Stimulated activated CD8-positive, alpha-beta memory T cell treated with anti-CD3 and anti-CD28 coated beads, Interleukin-12 subunit alpha, Interleukin-12 subunit beta, amount 100 ng/mL, for 24 hours (primary cell): Measurements from ENCODE around the gene PDPR.
"Not testable (repeated sequence)": the region's sequence is repeated elsewhere in the genome, so short reads cannot be mapped to it uniquely, and the experiment has no call there.

ENCODE experiments used
- DNase-seq: peaks from one replicate; pipeline ENCODE4 v3.0.0-alpha.2; 2020; ENCODE audit errors: extremely low read depth

PDPR gene

GRCh38 chr16:70128844-70129243 lies 14.7 kb downstream of the PDPR start:
- not testable (repeated sequence) for DNase-seq

- not testable (repeated sequence) for DNase-seq
Observed at GRCh38 chr16:70135796-70136195, 21.7 kb downstream of the PDPR start.

- DNase-seq = not testable (repeated sequence)
Observed at GRCh38 chr16:70136595-70136994, 22.5 kb downstream of the PDPR start.

- DNase-seq = not testable (repeated sequence)
Observed at GRCh38 chr16:70142739-70143138, 28.6 kb downstream of the PDPR start.

DNA sequence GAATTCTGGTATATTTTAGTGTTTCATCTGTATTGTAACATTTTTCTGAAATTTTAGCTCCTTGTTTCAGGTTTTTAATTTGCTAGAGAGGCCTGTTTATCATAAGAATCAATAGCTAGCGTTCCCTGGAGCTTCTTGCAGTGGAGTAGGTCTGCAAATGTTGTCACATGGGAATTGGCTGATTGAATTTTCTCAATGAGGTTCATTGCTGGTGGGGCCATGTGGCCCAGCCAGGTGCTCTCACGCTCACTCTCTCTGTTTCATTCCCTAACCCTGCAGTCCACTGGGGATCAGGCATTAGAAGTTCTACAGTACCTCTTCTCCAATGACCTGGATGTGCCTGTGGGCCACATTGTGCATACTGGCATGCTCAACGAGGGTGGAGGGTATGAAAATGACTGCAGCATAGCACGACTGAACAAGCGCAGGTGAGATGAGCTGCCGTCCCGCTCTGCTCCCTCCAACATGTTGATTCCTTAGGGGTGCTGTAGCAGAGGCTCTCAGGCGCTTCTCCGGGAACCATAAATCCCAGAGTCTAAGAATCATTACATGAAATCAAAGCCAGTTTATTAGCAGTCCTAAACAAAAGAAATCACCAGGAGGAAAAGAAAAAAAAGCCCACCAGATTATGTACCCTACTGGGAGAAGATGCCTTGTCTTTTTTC lies 29.2 kb downstream of the PDPR start:
- not testable (repeated sequence) for DNase-seq

GRCh38 chr16:70147853-70148252 lies 33.7 kb downstream of the PDPR start:
- not testable (repeated sequence) for DNase-seq

DNA sequence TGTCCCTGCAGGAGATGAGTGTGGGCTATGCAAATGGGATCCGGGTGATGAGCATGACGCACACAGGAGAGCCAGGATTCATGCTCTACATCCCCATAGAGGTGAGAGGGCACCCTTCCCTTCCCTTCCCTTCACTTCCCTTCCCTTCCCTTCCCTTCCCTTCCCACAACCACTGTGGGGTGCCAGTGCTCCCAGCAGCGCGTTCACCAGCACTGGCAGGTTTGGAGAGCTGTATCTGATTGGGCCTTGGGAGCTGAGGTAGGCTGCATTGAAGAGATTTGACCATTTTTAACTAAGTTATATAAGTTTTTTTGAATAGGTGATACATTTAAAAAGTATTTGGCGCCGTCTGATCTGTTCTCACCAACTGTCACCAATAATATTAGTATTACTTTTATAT lies 34.3 kb downstream of the PDPR start:
- not testable (repeated sequence) for DNase-seq

DNA sequence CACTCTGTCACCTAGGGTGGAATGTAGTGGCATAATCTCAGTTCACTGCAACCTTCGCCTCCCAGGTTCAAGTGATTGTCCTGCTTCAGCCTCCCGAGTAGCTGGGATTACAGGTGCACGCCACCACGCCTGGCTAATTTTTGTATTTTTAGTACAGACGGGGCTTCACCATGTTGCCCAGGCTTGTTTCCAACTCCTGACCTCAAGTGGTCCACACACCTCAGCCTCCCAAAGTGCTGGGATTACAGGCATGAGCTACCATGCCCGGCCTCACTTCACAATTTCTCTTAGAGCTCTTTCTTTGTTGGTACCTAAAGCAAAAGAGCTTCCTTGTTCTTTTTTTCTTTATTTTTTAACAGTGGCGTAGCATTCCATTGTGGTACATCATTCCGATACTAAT lies 35.2 kb downstream of the PDPR start:
- not testable (repeated sequence) for DNase-seq

- DNase-seq = no peak
Observed at GRCh38 chr16:70151391-70151790, 37.3 kb downstream of the PDPR start.

DNA sequence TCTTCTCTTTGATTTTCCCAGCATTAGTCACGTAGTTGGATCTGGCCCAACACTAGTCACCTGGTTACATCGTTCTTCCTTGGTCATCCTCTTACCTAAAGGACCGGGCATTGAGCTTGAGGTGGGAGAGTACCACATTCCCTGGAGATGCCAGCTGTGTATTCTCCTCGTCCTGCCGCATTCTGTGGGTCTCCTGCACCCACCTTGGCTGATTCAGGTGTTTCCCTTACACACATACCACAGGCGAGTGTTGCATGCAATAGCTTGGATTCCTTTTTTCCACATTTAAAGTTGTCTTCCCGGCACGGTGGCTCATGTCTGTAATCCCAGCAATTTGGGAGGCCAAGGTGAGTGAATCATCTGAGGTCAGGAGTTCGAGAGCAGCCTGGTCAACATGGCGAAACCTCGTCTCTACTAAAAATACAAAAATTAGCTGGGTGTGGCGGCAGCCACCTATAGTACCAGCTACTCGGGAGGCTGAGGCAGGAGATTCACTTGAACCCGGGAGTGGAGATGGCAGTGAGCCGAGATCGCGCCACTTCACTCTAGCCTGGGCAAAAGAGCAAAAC lies 37.9 kb downstream of the PDPR start:
- no peak for DNase-seq

GRCh38 chr16:70152578-70153302 lies 38.6 kb downstream of the PDPR start:
- DNase-seq = no peak

DNA sequence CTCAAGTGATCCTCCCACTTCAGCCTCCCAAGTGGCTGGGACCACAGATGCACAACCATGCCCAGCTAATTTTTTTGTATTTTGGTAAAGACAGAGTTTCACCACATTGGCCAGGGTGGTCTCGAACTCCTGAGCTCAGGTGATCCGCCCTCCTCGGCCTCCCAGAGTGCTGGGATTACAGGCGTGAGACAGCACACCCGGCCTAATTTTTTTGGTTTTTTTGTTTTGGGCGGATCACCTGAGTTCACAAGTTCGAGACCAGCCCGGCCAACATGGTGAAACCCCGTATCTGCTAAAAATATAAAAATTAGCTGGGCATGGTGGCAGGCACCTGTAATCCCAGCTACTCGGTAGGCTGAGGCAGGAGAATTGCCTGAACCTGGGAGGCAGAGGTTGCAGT lies 40.6 kb downstream of the PDPR start:
- not testable (repeated sequence) for DNase-seq

GRCh38 chr16:70156207-70156978 lies 42.3 kb downstream of the PDPR start:
- no peak for DNase-seq

GRCh38 chr16:70157105-70157476 lies 43.0 kb downstream of the PDPR start:
- DNase-seq = no peak

GRCh38 chr16:70157477-70158260 lies 43.5 kb downstream of the PDPR start:
- DNase-seq = no peak

- no peak for DNase-seq
Observed at GRCh38 chr16:70158261-70158939, 44.3 kb downstream of the PDPR start.

DNA sequence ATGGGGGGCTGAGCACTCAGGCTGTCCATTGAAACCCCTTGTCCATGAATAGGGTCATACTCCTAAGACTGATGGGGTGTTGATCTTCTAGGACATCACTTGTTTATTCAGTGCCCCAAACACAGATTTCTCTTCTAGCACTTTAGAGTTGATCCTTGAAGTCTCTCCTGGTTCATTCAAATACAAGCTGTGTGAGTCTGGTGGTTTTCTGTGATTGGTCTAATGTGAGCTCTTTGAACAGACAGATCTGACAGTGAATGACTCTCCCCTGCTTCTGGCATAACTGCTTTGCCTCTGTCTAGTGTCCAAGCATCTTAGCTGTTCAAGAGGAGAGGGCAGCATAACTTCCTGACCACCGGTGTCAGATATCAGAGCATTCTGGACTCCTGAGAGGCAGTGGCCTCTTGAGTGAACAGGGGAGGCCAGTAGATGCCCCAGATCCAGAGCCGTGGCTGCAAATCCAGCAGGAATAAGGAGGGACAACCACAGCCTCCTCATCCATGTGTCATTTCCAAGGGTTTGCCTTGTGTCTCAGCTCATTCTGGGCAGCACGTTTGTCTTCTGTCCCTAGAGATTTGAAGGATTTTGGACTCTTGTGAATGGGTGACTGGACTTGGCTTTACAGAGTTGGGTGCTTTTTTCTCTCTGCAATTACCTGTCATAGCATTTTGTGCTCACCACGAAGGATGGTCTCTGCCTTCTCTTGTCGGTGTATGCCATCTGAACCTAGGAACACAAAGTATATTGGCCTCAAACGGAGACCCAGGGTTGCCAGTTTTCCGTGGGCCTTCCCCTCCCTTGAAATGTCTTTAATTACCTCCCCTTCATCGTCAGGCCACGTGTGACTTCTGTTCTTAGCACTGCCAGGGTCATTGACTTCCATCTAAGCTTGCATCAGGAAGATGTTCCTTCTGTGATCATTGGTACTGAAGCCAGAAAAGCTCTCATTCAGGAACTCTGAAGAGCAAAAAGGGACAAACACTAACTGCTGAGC lies 45.5 kb downstream of the PDPR start:
- DNase-seq = no peak

GRCh38 chr16:70160388-70160787 lies 46.3 kb downstream of the PDPR start:
- DNase-seq = no peak

GRCh38 chr16:70160821-70161220 lies 46.7 kb downstream of the PDPR start:
- no peak for DNase-seq

DNA sequence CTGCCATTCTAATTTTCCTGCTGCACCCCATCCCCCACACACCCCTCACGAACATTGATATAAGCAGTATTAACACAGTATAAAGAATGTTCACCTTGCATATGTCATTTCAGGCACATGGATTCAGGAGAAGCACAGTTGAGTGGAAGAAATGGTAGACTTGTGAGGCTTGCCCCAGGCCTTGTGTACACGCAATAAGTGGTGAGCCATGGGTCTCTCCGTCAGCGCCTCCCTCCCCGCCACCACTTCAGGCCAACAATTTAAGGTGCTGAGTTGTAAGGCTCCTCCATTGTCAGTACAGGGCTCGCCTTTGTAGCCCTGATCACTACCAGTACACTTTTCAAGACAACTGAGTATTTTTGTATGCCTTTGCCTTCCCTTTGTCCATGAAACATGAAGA lies 47.2 kb downstream of the PDPR start:
- no peak for DNase-seq
